Endothelial cell of umbilical vein (primary cell): Measurements from ENCODE around the gene PLEKHA5.

Source experiments
- EZH2 ChIP-seq: IDR thresholded peaks from 2 replicates; pipeline ENCODE4 v1.6.1; 2012; ENCODE audit warnings: borderline replicate concordance, low read depth, mild to moderate bottlenecking, moderate library complexity, low read length, inconsistent platforms; ENCODE audit not compliant: severe bottlenecking
- FOS ChIP-seq: IDR thresholded peaks from 2 replicates; pipeline ENCODE4 v1.6.1; 2011; ENCODE audit warnings: mild to moderate bottlenecking, low read length, moderate library complexity, borderline replicate concordance; ENCODE audit not compliant: insufficient read depth
- GATA2 ChIP-seq: IDR thresholded peaks from 2 replicates; pipeline ENCODE4 v1.7.0; 2011; ENCODE audit warnings: low read depth, mild to moderate bottlenecking, moderate library complexity, mixed read lengths, low read length; ENCODE audit not compliant: insufficient read length, insufficient read depth
- MYC ChIP-seq: IDR thresholded peaks from one replicate; pipeline ENCODE4 v1.6.1; 2011; ENCODE audit warnings: mild to moderate bottlenecking, low read depth, low read length
- POLR2A ChIP-seq: IDR thresholded peaks from 2 replicates; pipeline ENCODE4 v1.6.1; 2012; ENCODE audit warnings: low read depth, mild to moderate bottlenecking, control low read depth, low read length
- POLR2AphosphoS5 ChIP-seq: IDR thresholded peaks from 2 replicates; pipeline ENCODE4 v1.6.1; 2012; ENCODE audit warnings: low read depth, mild to moderate bottlenecking, control low read depth, low read length, moderate library complexity; ENCODE audit not compliant: insufficient read depth
- TF ChIP-seq, protein P1 (sequence below), 2 donors: IDR thresholded peaks; 1 replicate in 1 of 2; 2 replicates in 1 of 2; pipeline ENCODE4 v1.5.1; 2011; ENCODE audit warnings: low read length in 2 of 2, mild to moderate bottlenecking in 2 of 2, moderate library complexity in 2 of 2, control low read depth in 1 of 2, inconsistent platforms in 1 of 2, low read depth in 1 of 2; ENCODE audit not compliant: insufficient read depth in 1 of 2; ENCODE audit errors: extremely low read depth in 1 of 2
- TF ChIP-seq, protein P2 (sequence below): IDR thresholded peaks from 2 replicates; pipeline ENCODE4 v1.6.1; 2011; ENCODE audit not compliant: insufficient read depth, insufficient read length

DNA sequence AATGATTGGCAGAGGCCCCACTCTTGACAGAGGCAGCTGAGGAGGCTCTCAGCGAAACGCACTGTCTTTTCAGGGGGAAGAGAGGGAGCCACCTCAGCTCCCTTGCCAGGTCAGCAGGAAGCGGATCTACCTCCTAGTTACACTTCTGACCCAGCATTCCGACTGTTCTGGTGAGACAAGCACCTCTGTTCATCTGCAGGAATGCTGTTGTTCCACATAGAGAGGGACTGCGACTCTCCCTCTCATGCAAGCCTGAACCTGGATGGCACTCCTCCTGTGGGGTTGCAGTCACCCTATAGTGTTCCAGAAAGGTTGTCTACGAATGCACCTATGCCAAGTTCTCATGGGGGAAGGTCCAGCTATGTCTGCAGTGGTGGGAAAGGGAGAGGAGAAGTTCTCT, 272.7 kb downstream of the PLEKHA5 start:
- TF ChIP-seq FOS: no peak
- no peak for TF ChIP-seq POLR2AphosphoS5
- TF ChIP-seq, protein P1, sequence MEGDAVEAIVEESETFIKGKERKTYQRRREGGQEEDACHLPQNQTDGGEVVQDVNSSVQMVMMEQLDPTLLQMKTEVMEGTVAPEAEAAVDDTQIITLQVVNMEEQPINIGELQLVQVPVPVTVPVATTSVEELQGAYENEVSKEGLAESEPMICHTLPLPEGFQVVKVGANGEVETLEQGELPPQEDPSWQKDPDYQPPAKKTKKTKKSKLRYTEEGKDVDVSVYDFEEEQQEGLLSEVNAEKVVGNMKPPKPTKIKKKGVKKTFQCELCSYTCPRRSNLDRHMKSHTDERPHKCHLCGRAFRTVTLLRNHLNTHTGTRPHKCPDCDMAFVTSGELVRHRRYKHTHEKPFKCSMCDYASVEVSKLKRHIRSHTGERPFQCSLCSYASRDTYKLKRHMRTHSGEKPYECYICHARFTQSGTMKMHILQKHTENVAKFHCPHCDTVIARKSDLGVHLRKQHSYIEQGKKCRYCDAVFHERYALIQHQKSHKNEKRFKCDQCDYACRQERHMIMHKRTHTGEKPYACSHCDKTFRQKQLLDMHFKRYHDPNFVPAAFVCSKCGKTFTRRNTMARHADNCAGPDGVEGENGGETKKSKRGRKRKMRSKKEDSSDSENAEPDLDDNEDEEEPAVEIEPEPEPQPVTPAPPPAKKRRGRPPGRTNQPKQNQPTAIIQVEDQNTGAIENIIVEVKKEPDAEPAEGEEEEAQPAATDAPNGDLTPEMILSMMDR (IDR thresholded peaks at IDR 0.05; ENCODE audit: extremely low read depth in 1 of 2, insufficient read depth in 1 of 2, low read depth in 1 of 2, low read length in 2 of 2): no peak
- TF ChIP-seq POLR2A: no peak
- TF ChIP-seq, protein P2, sequence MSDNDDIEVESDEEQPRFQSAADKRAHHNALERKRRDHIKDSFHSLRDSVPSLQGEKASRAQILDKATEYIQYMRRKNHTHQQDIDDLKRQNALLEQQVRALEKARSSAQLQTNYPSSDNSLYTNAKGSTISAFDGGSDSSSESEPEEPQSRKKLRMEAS: no peak
- TF ChIP-seq GATA2: no peak
- no peak for TF ChIP-seq EZH2
- TF ChIP-seq MYC: no peak
